ENCODE data around the gene NOL4L. TPM values are rescaled to one million over a fixed set of nuclear protein-coding genes. Genes with fewer than 3 reads are reported as not detected.

Gene NOL4L
- polyA plus RNA-seq, 3 donors: 1.1 to 30.9 (median 2.8) TPM

DNA sequence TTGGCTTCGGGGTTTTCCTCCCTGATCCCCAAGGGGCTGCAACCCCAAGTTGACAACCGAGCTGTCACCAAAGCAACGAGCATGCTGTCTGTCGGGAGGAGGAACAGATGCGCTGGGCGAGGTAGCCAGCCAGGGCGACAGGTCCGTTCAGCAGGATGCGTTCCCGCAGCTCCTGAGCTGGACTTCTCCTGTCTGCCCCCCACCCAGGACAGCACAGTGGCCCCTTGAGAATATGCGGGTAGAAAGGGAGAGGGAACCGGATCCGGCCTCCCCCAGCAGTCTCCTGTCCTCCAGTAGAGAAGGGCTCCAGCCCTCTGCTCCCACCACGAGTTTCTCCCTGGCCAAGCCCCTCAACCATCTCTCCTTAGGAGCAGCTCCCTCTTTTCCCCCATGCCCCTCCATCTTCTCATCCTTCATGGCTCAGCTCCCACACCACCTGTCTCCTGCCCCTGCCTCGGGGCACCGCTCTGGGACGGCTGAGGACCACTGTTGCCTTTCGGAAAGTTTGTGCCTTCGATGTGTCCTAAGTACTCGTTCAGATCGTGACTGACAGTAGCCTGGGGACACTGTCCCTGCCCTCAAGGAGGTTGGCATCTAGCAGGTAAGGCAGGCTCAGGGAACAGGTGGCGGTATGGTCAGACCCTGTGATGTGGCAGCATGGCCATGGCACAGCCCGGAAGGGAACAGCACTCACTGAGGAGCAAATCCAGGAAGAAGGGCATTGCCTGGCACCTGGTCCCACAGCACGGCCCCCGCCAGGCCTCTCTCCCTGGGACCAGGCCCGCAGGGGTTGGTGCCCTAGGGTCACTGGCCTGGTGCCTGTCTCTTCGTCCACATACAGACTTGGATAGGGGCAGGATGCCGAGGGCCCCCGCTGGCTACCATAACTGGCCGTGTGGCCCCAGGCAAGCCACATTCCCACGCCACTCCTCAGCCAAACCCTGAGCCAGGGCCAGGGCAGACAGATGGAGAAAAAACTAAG, 130.7 kb downstream of the NOL4L start:
- H3K4me3 Mint-ChIP-seq: no peak overlapping the region
- Histone ChIP-seq H3K27ac (ENCODE audit: low read depth in 1 of 2, low read length in 2 of 2) (no peak overlapping the region), H3K79me2 (ENCODE audit: insufficient read depth, low read length) (no peaks in the 10 kb centered on the region), H3K4me3 (replicated peaks in 1 of 3; ENCODE audit: low read depth in 2 of 3, low read length in 3 of 3) (no peak overlapping the region), H4K20me1 (ENCODE audit: insufficient read depth, low read length) (peaks cover 53% of the 10 kb centered on the region), H2AFZ (ENCODE audit: insufficient read depth, low read depth, low read length, poor library complexity, severe bottlenecking) (no peak overlapping the region), H3K9me3 (replicated peaks in 1 of 2; ENCODE audit: control insufficient read depth in 1 of 2, insufficient read depth in 1 of 2, low read length in 2 of 2) (no peaks in the 10 kb centered on the region), H3K4me2 (replicated peaks; ENCODE audit: extremely low read depth, low read length, poor library complexity, severe bottlenecking) (no peak overlapping the region), H3K9ac (ENCODE audit: insufficient read depth, low read length, poor library complexity, severe bottlenecking) (no peak overlapping the region), H3K36me3 (replicated peaks in 1 of 2; ENCODE audit: control insufficient read depth in 1 of 2, insufficient read depth in 2 of 2, low read length in 2 of 2) (peaks cover 32 to 60% of the 10 kb centered on the region in 2 donors), H3K27me3 (ENCODE audit: control insufficient read depth in 2 of 2, insufficient read depth in 2 of 2, low read length in 2 of 2) (no peaks in the 10 kb centered on the region), H3K4me1 (ENCODE audit: control insufficient read depth in 1 of 2, insufficient read depth in 2 of 2, low read length in 2 of 2) (peaks cover 25 to 34% of the 10 kb centered on the region in 2 donors)
- intact Hi-C loops (cut with micrococcal nuclease): no loop called here
- TF ChIP-seq, protein P1, sequence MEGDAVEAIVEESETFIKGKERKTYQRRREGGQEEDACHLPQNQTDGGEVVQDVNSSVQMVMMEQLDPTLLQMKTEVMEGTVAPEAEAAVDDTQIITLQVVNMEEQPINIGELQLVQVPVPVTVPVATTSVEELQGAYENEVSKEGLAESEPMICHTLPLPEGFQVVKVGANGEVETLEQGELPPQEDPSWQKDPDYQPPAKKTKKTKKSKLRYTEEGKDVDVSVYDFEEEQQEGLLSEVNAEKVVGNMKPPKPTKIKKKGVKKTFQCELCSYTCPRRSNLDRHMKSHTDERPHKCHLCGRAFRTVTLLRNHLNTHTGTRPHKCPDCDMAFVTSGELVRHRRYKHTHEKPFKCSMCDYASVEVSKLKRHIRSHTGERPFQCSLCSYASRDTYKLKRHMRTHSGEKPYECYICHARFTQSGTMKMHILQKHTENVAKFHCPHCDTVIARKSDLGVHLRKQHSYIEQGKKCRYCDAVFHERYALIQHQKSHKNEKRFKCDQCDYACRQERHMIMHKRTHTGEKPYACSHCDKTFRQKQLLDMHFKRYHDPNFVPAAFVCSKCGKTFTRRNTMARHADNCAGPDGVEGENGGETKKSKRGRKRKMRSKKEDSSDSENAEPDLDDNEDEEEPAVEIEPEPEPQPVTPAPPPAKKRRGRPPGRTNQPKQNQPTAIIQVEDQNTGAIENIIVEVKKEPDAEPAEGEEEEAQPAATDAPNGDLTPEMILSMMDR (IDR thresholded peaks at IDR 0.05): no peak
- 92% methylated on average over 26 of the region's 31 CpGs for WGBS (ENCODE audit: insufficient coverage)
- peak overlapping the region in 3 of 7 donors; percentile 68 to 75 (median 73) for H3K27ac Mint-ChIP-seq
- no peak for DNase-seq
- peaks cover 46 to 49% of the 10 kb centered on the region in 2 donors for H3K36me3 Mint-ChIP-seq
- peaks cover 32% of the 10 kb centered on the region for H3K4me1 Mint-ChIP-seq
- H3K27me3 Mint-ChIP-seq (ENCODE audit: low read depth in 3 of 3): peaks cover 0 to 4% (median 0%) of the 10 kb centered on the region in 3 donors
- H3K9me3 Mint-ChIP-seq: peaks cover 0 to 2% (median 0%) of the 10 kb centered on the region in 7 donors

DNA sequence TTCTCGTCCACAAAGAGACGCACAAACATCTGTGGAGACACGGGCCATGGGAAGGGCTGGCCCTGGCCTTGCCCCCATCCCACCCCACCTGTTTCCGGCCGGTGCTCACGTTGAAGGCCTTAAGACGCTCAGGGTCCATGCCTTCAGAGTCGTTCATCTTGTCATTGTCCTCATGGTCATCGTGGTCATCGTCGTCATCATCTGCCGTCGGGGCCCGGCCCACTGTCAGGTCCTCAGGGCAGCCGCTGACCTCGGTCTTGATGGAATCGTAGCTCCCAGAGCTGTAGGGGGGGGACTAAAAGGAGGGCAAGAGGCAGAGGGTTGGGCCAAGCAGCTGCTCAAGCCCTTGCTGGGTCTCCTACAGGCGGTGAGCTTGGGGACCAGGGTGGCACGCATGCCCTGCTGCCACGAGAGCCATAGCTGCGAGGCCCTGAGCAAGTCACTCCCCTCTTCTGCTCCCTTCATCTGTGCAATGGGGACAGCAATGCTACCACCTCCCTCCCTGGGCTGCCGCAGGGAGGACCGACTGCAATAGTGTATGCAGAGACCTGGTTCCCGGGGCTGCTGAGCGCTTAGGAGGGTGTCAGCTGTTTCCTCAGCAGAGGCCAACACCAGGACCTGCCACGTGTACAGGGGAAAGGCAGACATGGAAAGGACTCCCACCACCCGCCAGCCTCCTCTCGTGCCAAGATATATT, 131.5 kb downstream of the NOL4L start:
- Mint-ChIP-seq H3K27ac (peak overlapping the region in 3 of 7 donors; percentile 28 to 58 (median 41)), H3K4me3 (no peak overlapping the region), H3K36me3 (peaks cover 46 to 48% of the 10 kb centered on the region in 2 donors), H3K27me3 (ENCODE audit: low read depth in 3 of 3) (peaks cover 0 to 4% (median 0%) of the 10 kb centered on the region in 3 donors), H3K4me1 (peaks cover 39% of the 10 kb centered on the region), H3K9me3 (peaks cover 0 to 2% (median 0%) of the 10 kb centered on the region in 7 donors)
- no peak overlapping the region for H3K27ac ChIP-seq (ENCODE audit: low read depth in 1 of 2, low read length in 2 of 2)
- intact Hi-C loops (cut with micrococcal nuclease): no loop called here
- no peaks in the 10 kb centered on the region for H3K79me2 ChIP-seq (ENCODE audit: insufficient read depth, low read length)
- H3K4me2 ChIP-seq (replicated peaks; ENCODE audit: extremely low read depth, low read length, poor library complexity, severe bottlenecking): no peak overlapping the region
- H4K20me1 ChIP-seq (ENCODE audit: insufficient read depth, low read length): peaks cover 51% of the 10 kb centered on the region
- no peak overlapping the region for H2AFZ ChIP-seq (ENCODE audit: insufficient read depth, low read depth, low read length, poor library complexity, severe bottlenecking)
- H3K4me1 ChIP-seq (ENCODE audit: control insufficient read depth in 1 of 2, insufficient read depth in 2 of 2, low read length in 2 of 2): peaks cover 33 to 42% of the 10 kb centered on the region in 2 donors
- H3K27me3 ChIP-seq (ENCODE audit: control insufficient read depth in 2 of 2, insufficient read depth in 2 of 2, low read length in 2 of 2): no peaks in the 10 kb centered on the region
- no peaks in the 10 kb centered on the region for H3K9me3 ChIP-seq (replicated peaks in 1 of 2; ENCODE audit: control insufficient read depth in 1 of 2, insufficient read depth in 1 of 2, low read length in 2 of 2)
- no peak overlapping the region for H3K4me3 ChIP-seq (replicated peaks in 1 of 3; ENCODE audit: low read depth in 2 of 3, low read length in 3 of 3)
- no peak for DNase-seq
- H3K36me3 ChIP-seq (replicated peaks in 1 of 2; ENCODE audit: control insufficient read depth in 1 of 2, insufficient read depth in 2 of 2, low read length in 2 of 2): peaks cover 32 to 61% of the 10 kb centered on the region in 2 donors
- no peak overlapping the region for H3K9ac ChIP-seq (ENCODE audit: insufficient read depth, low read length, poor library complexity, severe bottlenecking)
- TF ChIP-seq, protein P1 (IDR thresholded peaks at IDR 0.05): no peak
- 94% methylated on average over 22 of the region's 28 CpGs for WGBS (ENCODE audit: insufficient coverage)

All from CD14-positive monocyte (primary cell).